Measurements from ENCODE around the gene VIPR2. TPM values are rescaled to one million over a fixed set of nuclear protein-coding genes. Genes with fewer than 3 reads are reported as not detected.

Gene VIPR2
- total and polyA plus RNA-seq, 2 experiments from 2014 or later = 1.3 to 2.7 TPM

DNA sequence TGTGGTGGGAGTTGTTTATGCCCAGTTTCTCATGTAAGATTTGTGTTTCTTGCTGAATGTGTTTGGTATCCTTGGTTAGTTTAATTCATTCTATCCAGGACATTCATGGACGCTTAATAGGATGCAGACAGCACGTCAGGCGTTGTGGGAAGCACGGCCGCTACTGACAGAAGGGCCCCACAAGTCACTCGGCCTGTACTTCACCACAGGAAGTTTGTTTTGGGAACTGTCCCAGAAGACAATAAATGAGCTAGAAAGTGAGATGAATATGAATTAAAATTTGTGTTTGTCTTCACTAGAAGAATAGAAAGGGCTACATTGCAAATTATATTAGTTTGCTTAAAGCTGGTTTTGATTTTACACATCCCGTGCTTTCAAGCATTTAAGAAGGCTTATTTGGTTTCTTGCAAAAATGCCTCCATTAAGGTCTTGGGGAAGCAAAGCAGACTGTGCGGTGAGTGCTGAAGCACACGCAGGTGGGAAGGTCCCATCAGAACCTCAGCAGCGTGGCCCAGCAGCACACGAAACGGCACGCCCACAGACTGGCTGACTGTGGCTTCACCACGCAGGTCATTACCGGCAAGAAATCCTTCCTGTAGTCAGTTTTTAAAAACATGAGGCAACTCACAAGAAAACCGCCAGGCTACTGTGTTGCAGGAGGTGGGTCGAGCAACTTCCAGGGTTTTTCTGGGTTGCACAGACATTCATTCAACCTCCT, 74.1 kb downstream of the VIPR2 start (continued):
- no peak for TF ChIP-seq ZNF462 (CRISPR knock-in tag; IDR thresholded peaks at IDR 0.05)
- TF ChIP-seq ETS1 (IDR thresholded peaks at IDR 0.05) = no peak
- no peak for TF ChIP-seq EZH2 (IDR thresholded peaks at IDR 0.05; ENCODE audit: low read depth, unreplicated experiment)

GRCh38 chr7:159068893-159069448, 75.7 kb downstream of the VIPR2 start:
- H3K4me3 Mint-ChIP-seq = no peak overlapping the region
- H2AFZ ChIP-seq = no peak overlapping the region; the same call in 1 of the 2 replicates
- H3K36me3 ChIP-seq (ENCODE audit: insufficient read depth) = no peaks in the 10 kb centered on the region
- H3K27me3 Mint-ChIP-seq (ENCODE audit: insufficient read depth, low read depth, poor library complexity) = peaks cover 7% of the 10 kb centered on the region
- H3K9me3 Mint-ChIP-seq = peaks cover 56% of the 10 kb centered on the region
- no peaks in the 10 kb centered on the region for H3K4me1 ChIP-seq (ENCODE audit: insufficient read depth)
- no peak overlapping the region for H3K27ac Mint-ChIP-seq
- no peaks in the 10 kb centered on the region for H3K4me1 Mint-ChIP-seq
- no peak overlapping the region for H3K4me3 ChIP-seq
- H3K27ac ChIP-seq (ENCODE audit: low read depth) = no peak overlapping the region
- no peak for ATAC-seq
- no peaks in the 10 kb centered on the region for H3K9me2 ChIP-seq (ENCODE audit: insufficient read depth)
- H3F3A ChIP-seq (replicated peaks; ENCODE audit: low read depth) = no peaks in the 10 kb centered on the region
- no peaks in the 10 kb centered on the region for H3K79me2 ChIP-seq (replicated peaks; ENCODE audit: insufficient read depth)
- H3K4me2 ChIP-seq = no peak overlapping the region
- no peaks in the 10 kb centered on the region for H4K20me1 ChIP-seq (replicated peaks; ENCODE audit: insufficient read depth)
- peaks cover 8% of the 10 kb centered on the region; the same call in 2 of the 3 replicates for H3K36me3 Mint-ChIP-seq (ENCODE audit: low read depth)
- no peaks in the 10 kb centered on the region for H3K27me3 ChIP-seq (ENCODE audit: insufficient read depth)
- DNase-seq (ENCODE audit: low spot score) = no peak
- no peak for TF ChIP-seq JUNB (IDR thresholded peaks at IDR 0.05; ENCODE audit: unreplicated experiment)
- no peak for TF ChIP-seq ZNF462 (CRISPR knock-in tag; IDR thresholded peaks at IDR 0.05)
- TF ChIP-seq EZH2phosphoT487 (IDR thresholded peaks at IDR 0.05; ENCODE audit: unreplicated experiment) = no peak

Data from GM23338 (cell line).